ENCODE data around the gene CACNG3. TPM values are rescaled to one million over a fixed set of nuclear protein-coding genes. Genes with fewer than 3 reads are reported as not detected.

CACNG3 gene
- total and polyA plus RNA-seq, 2 of the 13 experiments (the other 11 are each of a cell fraction or from before 2014, with no cell fraction given), result not detected

DNA sequence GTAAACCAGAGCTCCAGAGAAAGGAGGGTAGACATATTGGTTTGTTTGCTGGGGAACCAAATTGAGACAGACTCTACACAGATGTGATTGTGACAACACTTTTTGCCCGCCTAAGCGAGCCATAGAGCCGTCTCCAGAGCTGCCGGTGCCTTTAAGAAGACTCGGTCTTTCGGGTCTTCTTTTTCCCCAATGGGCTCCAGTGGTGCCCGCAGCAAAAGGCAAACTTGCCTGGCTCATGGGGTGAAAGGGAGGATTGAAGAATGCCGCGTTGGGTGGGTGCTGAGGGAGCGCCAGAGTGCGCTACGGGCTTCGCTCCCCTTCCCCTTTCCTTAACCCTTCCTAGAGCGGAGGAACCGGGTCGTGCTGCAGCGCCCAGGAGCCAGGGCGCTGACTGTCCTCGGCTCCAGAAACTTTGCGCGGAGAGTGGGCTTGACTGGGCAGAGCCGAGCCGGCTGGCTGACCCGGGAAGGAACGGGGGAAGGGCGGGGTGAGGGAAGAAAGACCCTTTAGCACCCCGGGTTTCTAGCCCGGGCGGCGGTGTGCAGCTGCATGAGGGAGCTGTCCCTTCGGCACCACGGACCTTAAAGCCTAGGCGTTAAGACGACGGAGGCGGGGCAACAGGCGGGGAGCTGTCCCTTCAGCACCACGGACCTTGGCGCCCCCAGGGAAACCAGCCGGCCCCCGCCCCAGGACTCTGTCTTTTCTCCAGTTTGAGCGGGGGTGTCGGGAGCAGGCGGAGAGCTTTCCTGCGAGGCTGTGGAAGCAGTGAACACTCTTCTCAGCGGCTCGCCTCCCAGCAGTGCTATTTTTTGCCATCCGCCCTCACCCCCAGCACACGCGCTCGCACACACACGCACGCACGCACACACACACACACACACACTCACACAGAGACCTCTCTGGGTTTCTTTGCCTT, at the start of gene CACNG3 (continued):
- no peak for TF ChIP-seq ASH2L (IDR thresholded peaks at IDR 0.05; ENCODE audit: insufficient read length, low read depth, low read length)
- TF ChIP-seq MBNL3 (CRISPR knock-in tag; conservative IDR thresholded peaks at IDR 0.05), result no peak
- no peak for TF ChIP-seq FIP1L1 (IDR thresholded peaks at IDR 0.05; ENCODE audit: borderline replicate concordance, insufficient read depth, low read depth, low read length)
- no peak for TF ChIP-seq IKZF1 (IDR thresholded peaks at IDR 0.05)
- TF ChIP-seq KAT8 (CRISPR knock-in tag; IDR thresholded peaks at IDR 0.05), result no peak
- TF ChIP-seq, protein P1, sequence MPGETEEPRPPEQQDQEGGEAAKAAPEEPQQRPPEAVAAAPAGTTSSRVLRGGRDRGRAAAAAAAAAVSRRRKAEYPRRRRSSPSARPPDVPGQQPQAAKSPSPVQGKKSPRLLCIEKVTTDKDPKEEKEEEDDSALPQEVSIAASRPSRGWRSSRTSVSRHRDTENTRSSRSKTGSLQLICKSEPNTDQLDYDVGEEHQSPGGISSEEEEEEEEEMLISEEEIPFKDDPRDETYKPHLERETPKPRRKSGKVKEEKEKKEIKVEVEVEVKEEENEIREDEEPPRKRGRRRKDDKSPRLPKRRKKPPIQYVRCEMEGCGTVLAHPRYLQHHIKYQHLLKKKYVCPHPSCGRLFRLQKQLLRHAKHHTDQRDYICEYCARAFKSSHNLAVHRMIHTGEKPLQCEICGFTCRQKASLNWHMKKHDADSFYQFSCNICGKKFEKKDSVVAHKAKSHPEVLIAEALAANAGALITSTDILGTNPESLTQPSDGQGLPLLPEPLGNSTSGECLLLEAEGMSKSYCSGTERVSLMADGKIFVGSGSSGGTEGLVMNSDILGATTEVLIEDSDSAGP (CRISPR knock-in tag; IDR thresholded peaks at IDR 0.05; ENCODE audit: borderline replicate concordance), result peak; percentile 36; the same call in 1 of the 2 replicates
- peak; percentile 63; the same call in 1 of the 2 replicates for TF ChIP-seq ZFP37 (CRISPR knock-in tag; IDR thresholded peaks at IDR 0.05; ENCODE audit: borderline replicate concordance)
- 0 out of 2 replicates have a peak, but pooled peaks have one; percentile 34 for TF ChIP-seq ZNF773 (CRISPR knock-in tag; IDR thresholded peaks at IDR 0.05; ENCODE audit: borderline replicate concordance)
- no peak for TF ChIP-seq HOXA9 (CRISPR knock-in tag; IDR thresholded peaks at IDR 0.05; ENCODE audit: borderline replicate concordance)
- no peak for TF ChIP-seq YEATS2 (CRISPR knock-in tag; IDR thresholded peaks at IDR 0.05; ENCODE audit: borderline replicate concordance)
- TF ChIP-seq, protein P2, sequence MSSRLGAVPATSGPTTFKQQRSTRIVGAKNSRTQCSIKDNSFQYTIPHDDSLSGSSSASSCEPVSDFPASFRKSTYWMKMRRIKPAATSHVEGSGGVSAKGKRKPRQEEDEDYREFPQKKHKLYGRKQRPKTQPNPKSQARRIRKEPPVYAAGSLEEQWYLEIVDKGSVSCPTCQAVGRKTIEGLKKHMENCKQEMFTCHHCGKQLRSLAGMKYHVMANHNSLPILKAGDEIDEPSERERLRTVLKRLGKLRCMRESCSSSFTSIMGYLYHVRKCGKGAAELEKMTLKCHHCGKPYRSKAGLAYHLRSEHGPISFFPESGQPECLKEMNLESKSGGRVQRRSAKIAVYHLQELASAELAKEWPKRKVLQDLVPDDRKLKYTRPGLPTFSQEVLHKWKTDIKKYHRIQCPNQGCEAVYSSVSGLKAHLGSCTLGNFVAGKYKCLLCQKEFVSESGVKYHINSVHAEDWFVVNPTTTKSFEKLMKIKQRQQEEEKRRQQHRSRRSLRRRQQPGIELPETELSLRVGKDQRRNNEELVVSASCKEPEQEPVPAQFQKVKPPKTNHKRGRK (CRISPR knock-in tag; IDR thresholded peaks at IDR 0.05), result no peak
- no peak for TF ChIP-seq SNAPC2 (CRISPR knock-in tag; IDR thresholded peaks at IDR 0.05)
- TF ChIP-seq SATB2 (CRISPR knock-in tag; IDR thresholded peaks at IDR 0.05), result 0 out of 2 replicates have a peak, but pooled peaks have one; percentile 30
- no peak for TF ChIP-seq ELF3 (CRISPR knock-in tag; IDR thresholded peaks at IDR 0.05)
- TF ChIP-seq, protein P3, sequence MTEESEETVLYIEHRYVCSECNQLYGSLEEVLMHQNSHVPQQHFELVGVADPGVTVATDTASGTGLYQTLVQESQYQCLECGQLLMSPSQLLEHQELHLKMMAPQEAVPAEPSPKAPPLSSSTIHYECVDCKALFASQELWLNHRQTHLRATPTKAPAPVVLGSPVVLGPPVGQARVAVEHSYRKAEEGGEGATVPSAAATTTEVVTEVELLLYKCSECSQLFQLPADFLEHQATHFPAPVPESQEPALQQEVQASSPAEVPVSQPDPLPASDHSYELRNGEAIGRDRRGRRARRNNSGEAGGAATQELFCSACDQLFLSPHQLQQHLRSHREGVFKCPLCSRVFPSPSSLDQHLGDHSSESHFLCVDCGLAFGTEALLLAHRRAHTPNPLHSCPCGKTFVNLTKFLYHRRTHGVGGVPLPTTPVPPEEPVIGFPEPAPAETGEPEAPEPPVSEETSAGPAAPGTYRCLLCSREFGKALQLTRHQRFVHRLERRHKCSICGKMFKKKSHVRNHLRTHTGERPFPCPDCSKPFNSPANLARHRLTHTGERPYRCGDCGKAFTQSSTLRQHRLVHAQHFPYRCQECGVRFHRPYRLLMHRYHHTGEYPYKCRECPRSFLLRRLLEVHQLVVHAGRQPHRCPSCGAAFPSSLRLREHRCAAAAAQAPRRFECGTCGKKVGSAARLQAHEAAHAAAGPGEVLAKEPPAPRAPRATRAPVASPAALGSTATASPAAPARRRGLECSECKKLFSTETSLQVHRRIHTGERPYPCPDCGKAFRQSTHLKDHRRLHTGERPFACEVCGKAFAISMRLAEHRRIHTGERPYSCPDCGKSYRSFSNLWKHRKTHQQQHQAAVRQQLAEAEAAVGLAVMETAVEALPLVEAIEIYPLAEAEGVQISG (CRISPR knock-in tag; IDR thresholded peaks at IDR 0.05), result 0 out of 2 replicates have a peak, but pooled peaks have one; percentile 25
- no peak for TF ChIP-seq XBP1 (CRISPR knock-in tag; IDR thresholded peaks at IDR 0.05)
- TF ChIP-seq POLR2AphosphoS5 (IDR thresholded peaks at IDR 0.05; ENCODE audit: low read depth, low read length), result no peak
- no peak for TF ChIP-seq ZNF772 (CRISPR knock-in tag; IDR thresholded peaks at IDR 0.05)
- TF ChIP-seq PAWR (CRISPR knock-in tag; IDR thresholded peaks at IDR 0.05; ENCODE audit: borderline replicate concordance), result no peak
- no peak for TF ChIP-seq ZNF160 (CRISPR knock-in tag; IDR thresholded peaks at IDR 0.05)
- no peak for TF ChIP-seq MAFG (CRISPR knock-in tag; IDR thresholded peaks at IDR 0.05)
- peak; percentile 57; the same call in 1 of the 2 replicates for TF ChIP-seq NFKB2 (CRISPR knock-in tag; IDR thresholded peaks at IDR 0.05; ENCODE audit: borderline replicate concordance)
- TF ChIP-seq ZNF841 (CRISPR knock-in tag; IDR thresholded peaks at IDR 0.05; ENCODE audit: borderline replicate concordance), result no peak
- no peak for TF ChIP-seq EZH2 (conservative IDR thresholded peaks at IDR 0.05; ENCODE audit: low read depth, low read length)
- no peak for TF ChIP-seq HNF4A (CRISPR knock-in tag; IDR thresholded peaks at IDR 0.05)
